KOPT-K1 (cell line): ENCODE results near the gene TMTC1.

ENCODE experiments used
- H3K27ac ChIP-seq: fragments of 200-600 bp; sonication (generic); 2 replicates; pipeline ENCODE4 v1.5.1; 2016; ENCODE audit warnings: antibody characterized with exemption, mild to moderate bottlenecking, low read depth, low read length; ENCODE audit not compliant: poor library complexity, severe bottlenecking
- H3K36me3 ChIP-seq: fragments of 200-600 bp; sonication (generic); 2 replicates; pipeline ENCODE4 v1.5.1; 2017; ENCODE audit warnings: antibody characterized with exemption, mild to moderate bottlenecking, low read length, moderate library complexity; ENCODE audit not compliant: insufficient read depth
- H3K9me3 ChIP-seq: fragments of 200-600 bp; sonication (generic); 2 replicates; pipeline ENCODE4 v1.5.1; 2017; ENCODE audit warnings: antibody characterized with exemption, low read length, mild to moderate bottlenecking; ENCODE audit not compliant: insufficient read depth, poor library complexity, severe bottlenecking

TMTC1 gene

DNA sequence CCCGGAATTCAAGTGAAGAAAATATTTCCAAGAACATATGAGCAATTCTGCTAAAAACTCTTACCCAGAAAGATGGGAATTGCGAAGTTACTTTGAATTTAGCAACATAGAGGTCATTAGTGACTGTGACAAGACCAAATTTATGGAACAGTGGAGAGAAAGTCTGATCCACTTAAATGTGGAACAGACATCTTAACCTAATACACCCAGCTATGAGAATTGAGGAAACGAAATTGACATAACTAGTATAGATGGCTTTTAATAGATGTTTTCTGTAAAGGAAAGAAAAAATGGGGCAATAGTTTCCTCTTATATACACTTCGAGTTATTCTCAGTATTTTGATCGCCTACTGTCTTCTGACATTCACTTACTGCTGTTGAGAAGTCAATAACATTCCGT lies 290.9 kb downstream of the TMTC1 start:
- Histone ChIP-seq H3K9me3 (no peaks in the 10 kb centered on the region), H3K27ac (no peak overlapping the region), H3K36me3 (no peaks in the 10 kb centered on the region)

- H3K36me3 ChIP-seq: no peaks in the 10 kb centered on the region
- no peaks in the 10 kb centered on the region for H3K9me3 ChIP-seq
- no peak overlapping the region for H3K27ac ChIP-seq
Measured at GRCh38 chr12:29486972-29487371, 296.8 kb downstream of the TMTC1 start.

- H3K36me3 ChIP-seq: no peaks in the 10 kb centered on the region
- H3K9me3 ChIP-seq: no peaks in the 10 kb centered on the region
- H3K27ac ChIP-seq: no peak overlapping the region
Measured at GRCh38 chr12:29463198-29463597, 320.5 kb downstream of the TMTC1 start.

- Histone ChIP-seq H3K9me3 (no peaks in the 10 kb centered on the region), H3K27ac (no peak overlapping the region), H3K36me3 (no peaks in the 10 kb centered on the region)
Measured at GRCh38 chr12:29460082-29460481, 323.7 kb downstream of the TMTC1 start.

GRCh38 chr12:29455087-29455486 lies 328.7 kb downstream of the TMTC1 start:
- H3K9me3 ChIP-seq: no peaks in the 10 kb centered on the region
- H3K27ac ChIP-seq: no peak overlapping the region
- H3K36me3 ChIP-seq: no peaks in the 10 kb centered on the region

- Histone ChIP-seq H3K27ac (no peak overlapping the region), H3K36me3 (no peaks in the 10 kb centered on the region), H3K9me3 (no peaks in the 10 kb centered on the region)
Measured at GRCh38 chr12:29451888-29452287, 331.9 kb downstream of the TMTC1 start.
